Measurements from ENCODE around the gene ARHGEF28. TPM values are rescaled to one million over a fixed set of nuclear protein-coding genes. Genes with fewer than 3 reads are reported as not detected.

ARHGEF28 gene
- total RNA-seq, 1 donor from 2014 or later = 8.5 TPM

GRCh38 chr5:73935719-73936118 is 309.7 kb downstream of the ARHGEF28 start:
- no peak overlapping the region for H3K4me2 ChIP-seq (ENCODE audit: low read length)
- no peaks in the 10 kb centered on the region for H4K20me1 ChIP-seq (ENCODE audit: insufficient read depth, low read length)
- H3K36me3 Mint-ChIP-seq (ENCODE audit: low read depth, unreplicated experiment) = no peaks in the 10 kb centered on the region
- no peak overlapping the region for H3K4me3 ChIP-seq (ENCODE audit: insufficient read depth, low read depth, low read length)
- peaks cover 36% of the 10 kb centered on the region for H3K4me1 Mint-ChIP-seq (ENCODE audit: low read depth, unreplicated experiment)
- no peaks in the 10 kb centered on the region for H3K79me2 ChIP-seq (ENCODE audit: insufficient read depth, low read length)
- no peak overlapping the region for H3K9ac ChIP-seq (ENCODE audit: low read length)
- H3K36me3 ChIP-seq (ENCODE audit: insufficient read depth, low read length) = no peaks in the 10 kb centered on the region
- H3K27ac ChIP-seq (ENCODE audit: low read depth, low read length) = no peak overlapping the region
- peaks cover 19% of the 10 kb centered on the region for H3K4me1 ChIP-seq (ENCODE audit: insufficient read depth, low read length)
- H2AFZ ChIP-seq (ENCODE audit: low read depth, low read length) = no peak overlapping the region
- H3K27ac Mint-ChIP-seq (ENCODE audit: unreplicated experiment) = no peak overlapping the region
- H3K9me3 ChIP-seq (ENCODE audit: insufficient read depth, low read depth, low read length) = no peaks in the 10 kb centered on the region
- FAIRE-seq (no peak), DNase-seq (ENCODE audit: low read depth) (no peak)
- TF ChIP-seq CTCF (IDR thresholded peaks at IDR 0.05; ENCODE audit: insufficient read depth, low read depth, low read length) (no peak), EZH2 (IDR thresholded peaks at IDR 0.05; ENCODE audit: insufficient read depth, low read length) (no peak)
- no peaks in the 10 kb centered on the region for H3K9me3 Mint-ChIP-seq (ENCODE audit: unreplicated experiment)
- H3K27me3 ChIP-seq (ENCODE audit: insufficient read depth, low read length) = no peaks in the 10 kb centered on the region
- H3K27me3 Mint-ChIP-seq (ENCODE audit: low read depth, unreplicated experiment) = no peaks in the 10 kb centered on the region
- H3K4me3 Mint-ChIP-seq (ENCODE audit: unreplicated experiment) = no peak overlapping the region

- Mint-ChIP-seq H3K4me1 (ENCODE audit: low read depth, unreplicated experiment) (peaks cover 41% of the 10 kb centered on the region), H3K9me3 (ENCODE audit: unreplicated experiment) (peaks cover 3% of the 10 kb centered on the region), H3K36me3 (ENCODE audit: low read depth, unreplicated experiment) (no peaks in the 10 kb centered on the region), H3K4me3 (ENCODE audit: unreplicated experiment) (peak overlapping the region; percentile 6), H3K27ac (ENCODE audit: unreplicated experiment) (peak overlapping the region; percentile 97), H3K27me3 (ENCODE audit: low read depth, unreplicated experiment) (no peaks in the 10 kb centered on the region)
- H4K20me1 ChIP-seq (ENCODE audit: insufficient read depth, low read length) = no peaks in the 10 kb centered on the region
- H3K4me1 ChIP-seq (ENCODE audit: insufficient read depth, low read length) = peaks cover 19% of the 10 kb centered on the region
- no peaks in the 10 kb centered on the region for H3K36me3 ChIP-seq (ENCODE audit: insufficient read depth, low read length)
- no peaks in the 10 kb centered on the region for H3K9me3 ChIP-seq (ENCODE audit: insufficient read depth, low read depth, low read length)
- peak overlapping the region; percentile 96 for H3K27ac ChIP-seq (ENCODE audit: low read depth, low read length)
- DNase-seq (ENCODE audit: low read depth) (peak; percentile 99), FAIRE-seq (peak; percentile 99)
- peak overlapping the region; percentile 33 for H3K4me3 ChIP-seq (ENCODE audit: insufficient read depth, low read depth, low read length)
- peak overlapping the region; percentile 77 for H3K9ac ChIP-seq (ENCODE audit: low read length)
- H3K4me2 ChIP-seq (ENCODE audit: low read length) = peak overlapping the region; percentile 81
- peak overlapping the region; percentile 47 for H2AFZ ChIP-seq (ENCODE audit: low read depth, low read length)
- TF ChIP-seq EZH2 (IDR thresholded peaks at IDR 0.05; ENCODE audit: insufficient read depth, low read length) = no peak
- TF ChIP-seq CTCF (IDR thresholded peaks at IDR 0.05; ENCODE audit: insufficient read depth, low read depth, low read length) = no peak
- no peaks in the 10 kb centered on the region for H3K27me3 ChIP-seq (ENCODE audit: insufficient read depth, low read length)
- H3K79me2 ChIP-seq (ENCODE audit: insufficient read depth, low read length) = no peaks in the 10 kb centered on the region
These were observed 312.4 kb downstream of the ARHGEF28 start for GRCh38 chr5:73938280-73938937.

- H3K4me2 ChIP-seq (ENCODE audit: low read length) = peak overlapping the region; percentile 81
- Mint-ChIP-seq H3K4me3 (ENCODE audit: unreplicated experiment) (peak overlapping the region; percentile 6), H3K36me3 (ENCODE audit: low read depth, unreplicated experiment) (no peaks in the 10 kb centered on the region), H3K27me3 (ENCODE audit: low read depth, unreplicated experiment) (no peaks in the 10 kb centered on the region), H3K4me1 (ENCODE audit: low read depth, unreplicated experiment) (peaks cover 41% of the 10 kb centered on the region), H3K27ac (ENCODE audit: unreplicated experiment) (peak overlapping the region; percentile 97), H3K9me3 (ENCODE audit: unreplicated experiment) (peaks cover 3% of the 10 kb centered on the region)
- FAIRE-seq (no peak), DNase-seq (ENCODE audit: low read depth) (no peak)
- no peaks in the 10 kb centered on the region for H3K9me3 ChIP-seq (ENCODE audit: insufficient read depth, low read depth, low read length)
- no peaks in the 10 kb centered on the region for H3K27me3 ChIP-seq (ENCODE audit: insufficient read depth, low read length)
- peak overlapping the region; percentile 47 for H2AFZ ChIP-seq (ENCODE audit: low read depth, low read length)
- no peak for TF ChIP-seq EZH2 (IDR thresholded peaks at IDR 0.05; ENCODE audit: insufficient read depth, low read length)
- no peaks in the 10 kb centered on the region for H4K20me1 ChIP-seq (ENCODE audit: insufficient read depth, low read length)
- H3K4me1 ChIP-seq (ENCODE audit: insufficient read depth, low read length) = peaks cover 19% of the 10 kb centered on the region
- peak overlapping the region; percentile 9 for H3K4me3 ChIP-seq (ENCODE audit: insufficient read depth, low read depth, low read length)
- peak overlapping the region; percentile 77 for H3K9ac ChIP-seq (ENCODE audit: low read length)
- H3K79me2 ChIP-seq (ENCODE audit: insufficient read depth, low read length) = no peaks in the 10 kb centered on the region
- peak overlapping the region; percentile 96 for H3K27ac ChIP-seq (ENCODE audit: low read depth, low read length)
- no peaks in the 10 kb centered on the region for H3K36me3 ChIP-seq (ENCODE audit: insufficient read depth, low read length)
These were observed 312.9 kb downstream of the ARHGEF28 start for GRCh38 chr5:73938938-73939320.
